WTC11 (cell line): Measurements from ENCODE around the gene TMIE. TPM values are rescaled to one million over a fixed set of nuclear protein-coding genes. Genes with fewer than 3 reads are reported as not detected.
"Not testable (repeated sequence)": the region's sequence is repeated elsewhere in the genome, so short reads cannot be mapped to it uniquely, and the experiment has no call there.

Source experiments
- ATAC-seq: fragments of 200-7000 bp; cut with Tn5 transposase; 2 replicates; pipeline ENCODE4 v1.10.0; 2021; ENCODE audit warnings: mild to moderate bottlenecking, moderate library complexity
- CTCF ChIA-PET: fragments of 300-600 bp; sonication (Branson Sonifier 250); formaldehyde crosslinking; loops from one replicate; lab custom pipeline; 2021; ENCODE audit warnings: antibody characterized with exemption; lab: Charles Lee
- POLR2A ChIA-PET: fragments of 350-600 bp; sonication (Branson Sonifier 250); formaldehyde crosslinking; loops from one replicate; lab custom pipeline; 2021; ENCODE audit warnings: antibody characterized with exemption; lab: Charles Lee
- DNase-seq: peaks from one replicate; pipeline ENCODE4 v3.0.0; 2021; ENCODE audit warnings: low spot score
- H3K27ac Mint-ChIP-seq: 2 replicates; pipeline ENCODE4 v1.8.0; 2021; ENCODE audit warnings: mixed read lengths
- H3K27me3 Mint-ChIP-seq: 2 replicates; pipeline ENCODE4 v1.8.0; 2021; ENCODE audit warnings: low read depth, mild to moderate bottlenecking, moderate library complexity, mixed read lengths
- H3K36me3 Mint-ChIP-seq: 2 replicates; pipeline ENCODE4 v1.8.0; 2021; ENCODE audit warnings: mixed read lengths
- H3K4me1 Mint-ChIP-seq: 2 replicates; pipeline ENCODE4 v1.8.0; 2022; ENCODE audit warnings: mixed read lengths
- H3K4me3 Mint-ChIP-seq: 2 replicates; pipeline ENCODE4 v1.8.0; 2021; ENCODE audit warnings: mild to moderate bottlenecking, moderate library complexity, mixed read lengths
- H3K9me3 Mint-ChIP-seq: 2 replicates; pipeline ENCODE4 v1.8.0; 2021; ENCODE audit warnings: mixed read lengths
- CDX4 ChIP-seq: fragments of 250-450 bp; sonication (Bioruptor Pico); IDR thresholded peaks from 2 replicates; pipeline ENCODE4 v1.9.0; 2021; ENCODE audit warnings: moderate library complexity, mild to moderate bottlenecking, inconsistent platforms, borderline replicate concordance
- CREB1 ChIP-seq: sonication (generic); formaldehyde crosslinking; IDR thresholded peaks from 2 replicates; pipeline ENCODE4 v1.8.0; 2023; ENCODE audit warnings: mild to moderate bottlenecking, missing genetic modification reagents
- GRHL2 ChIP-seq: fragments of 250-450 bp; sonication (Bioruptor Pico); IDR thresholded peaks from 2 replicates; pipeline ENCODE4 v1.8.0; 2022; ENCODE audit warnings: mild to moderate bottlenecking, moderate library complexity; ENCODE audit not compliant: insufficient replicate concordance, severe bottlenecking
- GTF2I ChIP-seq: fragments of 250-450 bp; sonication (Bioruptor Pico); conservative IDR thresholded peaks from 2 replicates; pipeline ENCODE4 v1.4.0; 2021; ENCODE audit warnings: mild to moderate bottlenecking
- NR3C1 ChIP-seq: sonication (generic); formaldehyde crosslinking; conservative IDR thresholded peaks from 2 replicates; pipeline ENCODE4 v1.8.1; 2023; ENCODE audit warnings: low read depth, mild to moderate bottlenecking, missing genetic modification reagents
- SOX15 ChIP-seq: fragments of 250-450 bp; sonication (Bioruptor Pico); IDR thresholded peaks from 2 replicates; pipeline ENCODE4 v1.9.0; 2021; ENCODE audit warnings: mild to moderate bottlenecking
- TCF7 ChIP-seq: sonication (generic); formaldehyde crosslinking; IDR thresholded peaks from 2 replicates; pipeline ENCODE4 v1.8.0; 2022; ENCODE audit warnings: mild to moderate bottlenecking, low read depth, missing genetic modification reagents, moderate library complexity
- TEAD1 ChIP-seq: sonication (generic); formaldehyde crosslinking; IDR thresholded peaks from 2 replicates; pipeline ENCODE4 v1.8.0; 2022; ENCODE audit warnings: mild to moderate bottlenecking, missing genetic modification reagents
- TP53 ChIP-seq: sonication (generic); formaldehyde crosslinking; IDR thresholded peaks from 2 replicates; pipeline ENCODE4 v1.8.1; 2023; ENCODE audit warnings: mild to moderate bottlenecking, missing genetic modification reagents
- ZNF263 ChIP-seq: sonication (generic); formaldehyde crosslinking; IDR thresholded peaks from 2 replicates; pipeline ENCODE4 v1.8.1; 2022; ENCODE audit warnings: low read depth, mild to moderate bottlenecking, moderate library complexity, missing genetic modification reagents
- total RNA-seq: library from RNA; stranded (reverse); gene quantifications from 3 replicates; pipeline ENCODE4 v1.2.3, GENCODE V29; 2021
- TF ChIP-seq, protein P1 (sequence below): sonication (generic); formaldehyde crosslinking; IDR thresholded peaks from 2 replicates; pipeline ENCODE4 v1.8.1; 2023; ENCODE audit warnings: mild to moderate bottlenecking, missing genetic modification reagents
- TF ChIP-seq, protein P2 (sequence below): fragments of 250-450 bp; sonication (Bioruptor Pico); IDR thresholded peaks from 2 replicates; pipeline ENCODE4 v1.9.0; 2021; ENCODE audit warnings: mild to moderate bottlenecking, borderline replicate concordance
- TF ChIP-seq, protein P3 (sequence below): sonication (generic); formaldehyde crosslinking; IDR thresholded peaks from 2 replicates; pipeline ENCODE4 v1.8.1; 2022; ENCODE audit warnings: mild to moderate bottlenecking, moderate library complexity, missing genetic modification reagents
- TF ChIP-seq, protein P4 (sequence below): sonication (generic); formaldehyde crosslinking; conservative IDR thresholded peaks from 2 replicates; pipeline ENCODE4 v1.8.1; 2023; ENCODE audit warnings: mild to moderate bottlenecking, low read depth, missing genetic modification reagents, moderate library complexity
- TF ChIP-seq, protein P5 (sequence below): sonication (generic); formaldehyde crosslinking; IDR thresholded peaks from 2 replicates; pipeline ENCODE4 v1.8.0; 2022; ENCODE audit warnings: mild to moderate bottlenecking, missing genetic modification reagents
- TF ChIP-seq, protein P6 (sequence below): sonication (generic); formaldehyde crosslinking; IDR thresholded peaks from 2 replicates; pipeline ENCODE4 v1.8.0; 2023; ENCODE audit warnings: mild to moderate bottlenecking, missing genetic modification reagents

TMIE gene
- total RNA-seq, 1 experiment from 2014 or later, result 0.57 TPM

GRCh38 chr3:46702246-46703012 lies 1.2 kb downstream of the TMIE start:
- Mint-ChIP-seq H3K27me3 (peaks cover 27% of the 10 kb centered on the region), H3K4me3 (no peak overlapping the region), H3K9me3 (no peaks in the 10 kb centered on the region), H3K36me3 (no peaks in the 10 kb centered on the region), H3K4me1 (peaks cover 11% of the 10 kb centered on the region), H3K27ac (no peak overlapping the region)
- ChIA-PET POLR2A (no interaction called here), CTCF (interaction anchor here (0.6 to 2.5 kb wide), 13 partner anchors 9 to 253 kb away, joined by 3 to 14 read pairs (median 6); partner anchors contain the start of genes ALS2CL and PRSS50)
- no peak for ATAC-seq
- TF ChIP-seq ZNF263, result no peak
- no peak for TF ChIP-seq SOX15
- TF ChIP-seq, protein P1, sequence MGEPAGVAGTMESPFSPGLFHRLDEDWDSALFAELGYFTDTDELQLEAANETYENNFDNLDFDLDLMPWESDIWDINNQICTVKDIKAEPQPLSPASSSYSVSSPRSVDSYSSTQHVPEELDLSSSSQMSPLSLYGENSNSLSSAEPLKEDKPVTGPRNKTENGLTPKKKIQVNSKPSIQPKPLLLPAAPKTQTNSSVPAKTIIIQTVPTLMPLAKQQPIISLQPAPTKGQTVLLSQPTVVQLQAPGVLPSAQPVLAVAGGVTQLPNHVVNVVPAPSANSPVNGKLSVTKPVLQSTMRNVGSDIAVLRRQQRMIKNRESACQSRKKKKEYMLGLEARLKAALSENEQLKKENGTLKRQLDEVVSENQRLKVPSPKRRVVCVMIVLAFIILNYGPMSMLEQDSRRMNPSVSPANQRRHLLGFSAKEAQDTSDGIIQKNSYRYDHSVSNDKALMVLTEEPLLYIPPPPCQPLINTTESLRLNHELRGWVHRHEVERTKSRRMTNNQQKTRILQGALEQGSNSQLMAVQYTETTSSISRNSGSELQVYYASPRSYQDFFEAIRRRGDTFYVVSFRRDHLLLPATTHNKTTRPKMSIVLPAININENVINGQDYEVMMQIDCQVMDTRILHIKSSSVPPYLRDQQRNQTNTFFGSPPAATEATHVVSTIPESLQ (CRISPR knock-in tag), result no peak
- TF ChIP-seq TEAD1, result no peak
- no peak for TF ChIP-seq TCF7
- no peak for TF ChIP-seq GRHL2 (CRISPR knock-in tag)
- TF ChIP-seq TP53, result no peak
- TF ChIP-seq, protein P2, sequence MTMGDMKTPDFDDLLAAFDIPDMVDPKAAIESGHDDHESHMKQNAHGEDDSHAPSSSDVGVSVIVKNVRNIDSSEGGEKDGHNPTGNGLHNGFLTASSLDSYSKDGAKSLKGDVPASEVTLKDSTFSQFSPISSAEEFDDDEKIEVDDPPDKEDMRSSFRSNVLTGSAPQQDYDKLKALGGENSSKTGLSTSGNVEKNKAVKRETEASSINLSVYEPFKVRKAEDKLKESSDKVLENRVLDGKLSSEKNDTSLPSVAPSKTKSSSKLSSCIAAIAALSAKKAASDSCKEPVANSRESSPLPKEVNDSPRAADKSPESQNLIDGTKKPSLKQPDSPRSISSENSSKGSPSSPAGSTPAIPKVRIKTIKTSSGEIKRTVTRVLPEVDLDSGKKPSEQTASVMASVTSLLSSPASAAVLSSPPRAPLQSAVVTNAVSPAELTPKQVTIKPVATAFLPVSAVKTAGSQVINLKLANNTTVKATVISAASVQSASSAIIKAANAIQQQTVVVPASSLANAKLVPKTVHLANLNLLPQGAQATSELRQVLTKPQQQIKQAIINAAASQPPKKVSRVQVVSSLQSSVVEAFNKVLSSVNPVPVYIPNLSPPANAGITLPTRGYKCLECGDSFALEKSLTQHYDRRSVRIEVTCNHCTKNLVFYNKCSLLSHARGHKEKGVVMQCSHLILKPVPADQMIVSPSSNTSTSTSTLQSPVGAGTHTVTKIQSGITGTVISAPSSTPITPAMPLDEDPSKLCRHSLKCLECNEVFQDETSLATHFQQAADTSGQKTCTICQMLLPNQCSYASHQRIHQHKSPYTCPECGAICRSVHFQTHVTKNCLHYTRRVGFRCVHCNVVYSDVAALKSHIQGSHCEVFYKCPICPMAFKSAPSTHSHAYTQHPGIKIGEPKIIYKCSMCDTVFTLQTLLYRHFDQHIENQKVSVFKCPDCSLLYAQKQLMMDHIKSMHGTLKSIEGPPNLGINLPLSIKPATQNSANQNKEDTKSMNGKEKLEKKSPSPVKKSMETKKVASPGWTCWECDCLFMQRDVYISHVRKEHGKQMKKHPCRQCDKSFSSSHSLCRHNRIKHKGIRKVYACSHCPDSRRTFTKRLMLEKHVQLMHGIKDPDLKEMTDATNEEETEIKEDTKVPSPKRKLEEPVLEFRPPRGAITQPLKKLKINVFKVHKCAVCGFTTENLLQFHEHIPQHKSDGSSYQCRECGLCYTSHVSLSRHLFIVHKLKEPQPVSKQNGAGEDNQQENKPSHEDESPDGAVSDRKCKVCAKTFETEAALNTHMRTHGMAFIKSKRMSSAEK, result no peak
- TF ChIP-seq, protein P3, sequence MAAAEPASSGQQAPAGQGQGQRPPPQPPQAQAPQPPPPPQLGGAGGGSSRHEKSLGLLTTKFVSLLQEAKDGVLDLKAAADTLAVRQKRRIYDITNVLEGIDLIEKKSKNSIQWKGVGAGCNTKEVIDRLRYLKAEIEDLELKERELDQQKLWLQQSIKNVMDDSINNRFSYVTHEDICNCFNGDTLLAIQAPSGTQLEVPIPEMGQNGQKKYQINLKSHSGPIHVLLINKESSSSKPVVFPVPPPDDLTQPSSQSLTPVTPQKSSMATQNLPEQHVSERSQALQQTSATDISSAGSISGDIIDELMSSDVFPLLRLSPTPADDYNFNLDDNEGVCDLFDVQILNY (CRISPR knock-in tag), result no peak
- no peak for TF ChIP-seq NR3C1 (CRISPR knock-in tag)
- no peak for TF ChIP-seq CREB1 (CRISPR knock-in tag)
- TF ChIP-seq, protein P4, sequence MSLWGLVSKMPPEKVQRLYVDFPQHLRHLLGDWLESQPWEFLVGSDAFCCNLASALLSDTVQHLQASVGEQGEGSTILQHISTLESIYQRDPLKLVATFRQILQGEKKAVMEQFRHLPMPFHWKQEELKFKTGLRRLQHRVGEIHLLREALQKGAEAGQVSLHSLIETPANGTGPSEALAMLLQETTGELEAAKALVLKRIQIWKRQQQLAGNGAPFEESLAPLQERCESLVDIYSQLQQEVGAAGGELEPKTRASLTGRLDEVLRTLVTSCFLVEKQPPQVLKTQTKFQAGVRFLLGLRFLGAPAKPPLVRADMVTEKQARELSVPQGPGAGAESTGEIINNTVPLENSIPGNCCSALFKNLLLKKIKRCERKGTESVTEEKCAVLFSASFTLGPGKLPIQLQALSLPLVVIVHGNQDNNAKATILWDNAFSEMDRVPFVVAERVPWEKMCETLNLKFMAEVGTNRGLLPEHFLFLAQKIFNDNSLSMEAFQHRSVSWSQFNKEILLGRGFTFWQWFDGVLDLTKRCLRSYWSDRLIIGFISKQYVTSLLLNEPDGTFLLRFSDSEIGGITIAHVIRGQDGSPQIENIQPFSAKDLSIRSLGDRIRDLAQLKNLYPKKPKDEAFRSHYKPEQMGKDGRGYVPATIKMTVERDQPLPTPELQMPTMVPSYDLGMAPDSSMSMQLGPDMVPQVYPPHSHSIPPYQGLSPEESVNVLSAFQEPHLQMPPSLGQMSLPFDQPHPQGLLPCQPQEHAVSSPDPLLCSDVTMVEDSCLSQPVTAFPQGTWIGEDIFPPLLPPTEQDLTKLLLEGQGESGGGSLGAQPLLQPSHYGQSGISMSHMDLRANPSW (CRISPR knock-in tag), result no peak
- TF ChIP-seq, protein P5, sequence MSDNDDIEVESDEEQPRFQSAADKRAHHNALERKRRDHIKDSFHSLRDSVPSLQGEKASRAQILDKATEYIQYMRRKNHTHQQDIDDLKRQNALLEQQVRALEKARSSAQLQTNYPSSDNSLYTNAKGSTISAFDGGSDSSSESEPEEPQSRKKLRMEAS, result no peak
- TF ChIP-seq GTF2I (CRISPR knock-in tag), result no peak
- DNase-seq, result no peak

DNA sequence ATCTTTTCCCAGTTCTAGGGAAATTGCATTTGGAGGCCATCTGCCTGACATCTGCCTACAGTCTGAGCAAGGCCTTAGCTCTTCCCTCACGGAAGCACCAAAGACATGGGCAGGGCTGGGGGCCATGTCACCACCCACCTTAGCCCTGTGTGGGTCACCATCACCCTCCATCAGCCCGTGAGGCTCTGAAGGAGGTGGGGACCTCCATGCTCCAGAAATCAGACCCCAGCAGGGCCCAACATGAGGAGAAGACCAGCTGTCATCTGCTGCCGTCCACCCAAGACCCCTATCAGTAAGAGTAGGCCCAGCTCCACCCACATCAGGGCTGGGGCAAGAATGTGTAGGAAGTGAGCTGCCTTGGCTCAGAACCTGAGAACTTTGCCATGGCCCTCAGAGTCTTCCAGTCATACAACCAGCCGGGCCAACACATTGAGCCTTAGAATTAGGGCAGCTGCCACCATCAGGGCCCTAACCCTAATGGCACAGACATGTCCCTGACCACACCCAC lies 1.9 kb downstream of the TMIE start:
- Mint-ChIP-seq H3K4me3 (no peak overlapping the region), H3K4me1 (peaks cover 11% of the 10 kb centered on the region), H3K27me3 (peaks cover 27% of the 10 kb centered on the region), H3K9me3 (no peaks in the 10 kb centered on the region), H3K27ac (no peak overlapping the region), H3K36me3 (no peaks in the 10 kb centered on the region)
- POLR2A ChIA-PET, result no interaction called here
- TF ChIP-seq CDX4, result no peak
- TF ChIP-seq, protein P6, sequence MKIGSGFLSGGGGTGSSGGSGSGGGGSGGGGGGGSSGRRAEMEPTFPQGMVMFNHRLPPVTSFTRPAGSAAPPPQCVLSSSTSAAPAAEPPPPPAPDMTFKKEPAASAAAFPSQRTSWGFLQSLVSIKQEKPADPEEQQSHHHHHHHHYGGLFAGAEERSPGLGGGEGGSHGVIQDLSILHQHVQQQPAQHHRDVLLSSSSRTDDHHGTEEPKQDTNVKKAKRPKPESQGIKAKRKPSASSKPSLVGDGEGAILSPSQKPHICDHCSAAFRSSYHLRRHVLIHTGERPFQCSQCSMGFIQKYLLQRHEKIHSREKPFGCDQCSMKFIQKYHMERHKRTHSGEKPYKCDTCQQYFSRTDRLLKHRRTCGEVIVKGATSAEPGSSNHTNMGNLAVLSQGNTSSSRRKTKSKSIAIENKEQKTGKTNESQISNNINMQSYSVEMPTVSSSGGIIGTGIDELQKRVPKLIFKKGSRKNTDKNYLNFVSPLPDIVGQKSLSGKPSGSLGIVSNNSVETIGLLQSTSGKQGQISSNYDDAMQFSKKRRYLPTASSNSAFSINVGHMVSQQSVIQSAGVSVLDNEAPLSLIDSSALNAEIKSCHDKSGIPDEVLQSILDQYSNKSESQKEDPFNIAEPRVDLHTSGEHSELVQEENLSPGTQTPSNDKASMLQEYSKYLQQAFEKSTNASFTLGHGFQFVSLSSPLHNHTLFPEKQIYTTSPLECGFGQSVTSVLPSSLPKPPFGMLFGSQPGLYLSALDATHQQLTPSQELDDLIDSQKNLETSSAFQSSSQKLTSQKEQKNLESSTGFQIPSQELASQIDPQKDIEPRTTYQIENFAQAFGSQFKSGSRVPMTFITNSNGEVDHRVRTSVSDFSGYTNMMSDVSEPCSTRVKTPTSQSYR (CRISPR knock-in tag), result no peak
- no peak for DNase-seq
- ATAC-seq, result no peak
- CTCF ChIA-PET, result interaction anchor here (0.8 to 2.5 kb wide), 10 partner anchors 10 to 253 kb away, joined by 3 to 14 read pairs (median 9); partner anchors contain the start of genes ALS2CL and PRSS50

DNA sequence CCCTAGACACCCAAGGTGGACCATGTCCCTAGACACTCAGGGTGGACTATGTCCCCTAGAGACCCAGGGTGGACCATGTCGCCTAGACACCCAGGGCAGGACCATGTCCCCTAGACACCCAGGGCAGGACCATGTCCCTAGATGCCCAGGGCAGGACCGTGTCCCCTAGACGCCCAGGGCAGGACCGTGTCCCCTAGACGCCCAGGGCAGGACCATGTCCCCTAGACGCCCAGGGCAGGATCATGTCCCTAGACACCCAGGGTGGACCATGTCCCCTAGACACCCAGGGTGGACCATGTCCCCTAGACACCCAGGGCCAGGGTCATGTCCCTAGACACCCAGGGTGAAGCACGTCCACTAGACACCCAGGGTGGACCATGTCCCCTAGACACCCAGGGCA lies 3.2 kb downstream of the TMIE start:
- DNase-seq, CTCF ChIA-PET, H3K36me3 Mint-ChIP-seq, H3K9me3 Mint-ChIP-seq, H3K27ac Mint-ChIP-seq, ATAC-seq, H3K4me3 Mint-ChIP-seq, POLR2A ChIA-PET: not testable (repeated sequence)
- Mint-ChIP-seq H3K4me1 (peaks cover 11% of the 10 kb centered on the region), H3K27me3 (peaks cover 28% of the 10 kb centered on the region)
